GM12875 (cell line): ENCODE data around the gene UCHL5.
"Not testable (repeated sequence)": the region's sequence is repeated elsewhere in the genome, so short reads cannot be mapped to it uniquely, and the experiment has no call there.

Source experiments
- H3K4me3 ChIP-seq: one replicate; pipeline ENCODE4 v1.5.1; 2011; ENCODE audit warnings: low read depth, low read length, control low read depth
- CTCF ChIP-seq: IDR thresholded peaks from 2 replicates; pipeline ENCODE4 v1.5.1; 2011; ENCODE audit warnings: low read depth, mild to moderate bottlenecking, control low read depth, inconsistent platforms, low read length, moderate library complexity, borderline replicate concordance; ENCODE audit not compliant: insufficient read depth

The UCHL5 gene

GRCh38 chr1:193042766-193043691, 16.1 kb downstream of the UCHL5 start:
- no peak for TF ChIP-seq CTCF
- no peak overlapping the region for H3K4me3 ChIP-seq

- TF ChIP-seq CTCF: no peak
- no peak overlapping the region for H3K4me3 ChIP-seq
These were observed 19.1 kb downstream of the UCHL5 start for GRCh38 chr1:193040011-193040410.

DNA sequence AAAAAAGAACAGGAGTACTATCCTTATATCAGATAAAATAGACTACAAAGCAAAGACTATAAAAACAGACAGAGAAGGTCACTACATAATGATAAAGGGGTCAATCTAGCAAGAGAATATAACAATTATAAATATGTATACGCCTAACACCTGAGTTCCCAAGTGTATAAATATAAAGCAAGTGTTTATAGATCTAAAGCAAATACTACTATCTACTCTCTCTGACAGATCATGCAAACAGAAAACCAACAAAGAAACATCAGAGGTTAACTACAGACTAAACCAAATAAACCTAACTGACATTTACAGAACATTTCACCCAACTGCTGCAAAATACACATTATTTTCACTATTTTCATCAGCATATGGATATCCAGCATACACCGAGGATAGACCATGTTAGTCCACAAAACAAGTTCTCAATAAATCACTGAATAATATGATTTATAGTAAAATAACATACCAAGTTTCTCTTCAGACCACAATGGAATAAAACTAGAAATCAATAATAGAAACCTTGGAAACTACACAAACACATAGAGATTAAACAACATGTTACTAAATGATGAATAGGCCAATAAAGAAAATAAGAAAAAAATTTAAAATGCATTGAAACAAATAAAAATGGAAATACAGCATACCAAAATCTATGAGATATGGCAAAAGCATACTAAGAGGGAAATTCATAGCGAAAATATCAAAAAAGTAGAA, 22.7 kb downstream of the UCHL5 start:
- no peak for TF ChIP-seq CTCF
- no peak overlapping the region for H3K4me3 ChIP-seq

DNA sequence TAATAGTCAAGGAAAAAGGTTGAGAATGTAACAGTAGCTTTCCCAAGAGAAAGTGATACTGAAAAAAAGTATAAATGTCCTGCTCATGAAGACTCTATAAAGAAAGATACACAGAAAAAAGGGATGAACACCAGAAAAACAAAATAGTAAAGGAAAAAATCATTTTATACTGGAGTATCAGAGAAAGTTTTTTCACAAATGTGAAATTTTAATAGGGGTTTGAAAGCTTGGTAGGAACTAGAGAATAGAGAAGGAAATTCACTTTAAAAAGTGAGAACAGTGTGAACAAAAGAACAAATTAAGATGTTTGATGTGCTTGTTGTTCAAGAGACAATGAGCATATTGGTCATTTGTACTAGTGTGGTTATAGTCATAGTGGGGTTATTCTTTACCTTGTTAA, 25.6 kb downstream of the UCHL5 start:
- H3K4me3 ChIP-seq: no peak overlapping the region
- TF ChIP-seq CTCF: no peak

GRCh38 chr1:193032643-193033427, 26.3 kb downstream of the UCHL5 start:
- H3K4me3 ChIP-seq: not testable (repeated sequence)

- TF ChIP-seq CTCF: no peak
- no peak overlapping the region for H3K4me3 ChIP-seq
These were observed 27.7 kb downstream of the UCHL5 start for GRCh38 chr1:193031431-193031830.

DNA sequence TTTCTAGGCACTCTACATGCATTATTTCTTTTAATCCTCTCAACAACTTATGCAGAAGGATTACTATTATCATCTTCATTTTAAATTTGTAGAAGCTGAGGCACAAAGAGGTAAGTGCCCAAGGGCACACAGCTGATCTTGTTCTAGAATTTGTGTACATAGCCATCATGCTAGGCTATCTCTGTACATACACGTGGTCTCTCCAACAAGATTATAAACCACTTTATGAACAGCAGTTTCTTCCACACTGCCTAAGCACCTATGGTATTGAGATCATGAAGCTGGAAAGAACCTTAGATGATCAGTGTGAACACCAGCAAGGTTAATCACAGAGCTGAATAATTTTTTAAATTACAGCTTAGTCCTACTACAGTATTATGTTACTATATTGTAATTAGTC, 28.9 kb downstream of the UCHL5 start:
- no peak for TF ChIP-seq CTCF
- no peak overlapping the region for H3K4me3 ChIP-seq
